HepG2 (cell line): ENCODE results near the gene MYLK. TPM values are rescaled to one million over a fixed set of nuclear protein-coding genes. Genes with fewer than 3 reads are reported as not detected.

Source experiments
- FOXP4 ChIP-seq: sonication (generic); formaldehyde crosslinking; IDR thresholded peaks from 2 replicates; pipeline ENCODE4 v1.4.0; 2020; ENCODE audit warnings: missing genetic modification reagents
- GATAD1 ChIP-seq: IDR thresholded peaks from 2 replicates; pipeline ENCODE4 v1.6.1; 2016; ENCODE audit warnings: missing genetic modification reagents, missing compliant biosample characterization
- GFI1 ChIP-seq: sonication (generic); formaldehyde crosslinking; IDR thresholded peaks from 2 replicates; pipeline ENCODE4 v1.5.0; 2020; ENCODE audit warnings: missing genetic modification reagents, mild to moderate bottlenecking, borderline replicate concordance
- PITX1 ChIP-seq: sonication (generic); formaldehyde crosslinking; IDR thresholded peaks from 2 replicates; pipeline ENCODE4 v1.5.1; 2020; ENCODE audit warnings: mild to moderate bottlenecking, missing genetic modification reagents
- RXRB ChIP-seq: IDR thresholded peaks from 2 replicates; pipeline ENCODE4 v1.6.1; 2016; ENCODE audit warnings: borderline replicate concordance, missing genetic modification reagents, missing compliant biosample characterization
- XBP1 ChIP-seq: sonication (generic); formaldehyde crosslinking; IDR thresholded peaks from 2 replicates; pipeline ENCODE4 v1.5.0; 2020; ENCODE audit warnings: missing genetic modification reagents
- ZKSCAN8 ChIP-seq: IDR thresholded peaks from 2 replicates; pipeline ENCODE4 v1.6.1; 2016; ENCODE audit warnings: borderline replicate concordance, missing genetic modification reagents, missing compliant biosample characterization
- ZNF225 ChIP-seq: sonication (generic); formaldehyde crosslinking; IDR thresholded peaks from 2 replicates; pipeline ENCODE4 v1.4.0; 2020; ENCODE audit warnings: mild to moderate bottlenecking, missing genetic modification reagents
- ZNF577 ChIP-seq: sonication (generic); formaldehyde crosslinking; IDR thresholded peaks from 2 replicates; pipeline ENCODE4 v1.4.0; 2020; ENCODE audit warnings: mild to moderate bottlenecking, low read depth, missing genetic modification reagents, borderline replicate concordance
- ZNF709 ChIP-seq: sonication (generic); formaldehyde crosslinking; IDR thresholded peaks from 2 replicates; pipeline ENCODE4 v1.5.0; 2020; ENCODE audit warnings: mild to moderate bottlenecking, missing genetic modification reagents
- ZNF83 ChIP-seq: sonication (generic); formaldehyde crosslinking; IDR thresholded peaks from 2 replicates; pipeline ENCODE4 v1.4.0; 2020; ENCODE audit warnings: missing genetic modification reagents, mild to moderate bottlenecking, borderline replicate concordance
- polyA plus RNA-seq, 8 experiments: library from polyadenylated mRNA; depleted of rRNA in 3 of 8; stranded (reverse) in 7 of 8; unstranded in 1 of 8; fragments of >200 nt; fragmentation: Illumina TruSeq in 4 of 8; extraction: Trizol in 4 of 8; gene quantifications; 2 replicates each; pipeline versions ENCODE4 v1.2.1 to v1.2.3, GENCODE V29; 2011 to 2016; ENCODE audit warnings: low read depth in 4 of 8, missing spikeins in 1 of 8, mixed read lengths in 1 of 8; ENCODE audit not compliant: insufficient read depth in 1 of 8
- total RNA-seq, 5 experiments: library from RNA; depleted of rRNA; stranded (reverse); fragments of >200 nt; fragmentation: Illumina TruSeq; extraction: Trizol; gene quantifications; 2 replicates each; pipeline ENCODE4 v1.2.3, GENCODE V29; 2016; ENCODE audit warnings: low read depth in 1 of 5
- TF ChIP-seq, protein P1 (sequence below), 2 experiments: sonication (generic) in 1 of 2; formaldehyde crosslinking in 1 of 2; IDR thresholded peaks; 2 replicates each; pipeline versions ENCODE4 v1.6.1 to v1.9.0; 2014 to 2022; ENCODE audit warnings: antibody characterized with exemption in 1 of 2, borderline replicate concordance in 1 of 2, inconsistent platforms in 1 of 2, low read depth in 1 of 2, missing genetic modification reagents in 1 of 2
- TF ChIP-seq, protein P2 (sequence below): sonication (generic); formaldehyde crosslinking; IDR thresholded peaks from 2 replicates; pipeline ENCODE4 v1.4.0; 2020; ENCODE audit warnings: missing genetic modification reagents, borderline replicate concordance
- TF ChIP-seq, protein P3 (sequence below): sonication (generic); formaldehyde crosslinking; IDR thresholded peaks from 2 replicates; pipeline ENCODE4 v1.8.1; 2023; ENCODE audit warnings: missing genetic modification reagents, inconsistent platforms, borderline replicate concordance
- TF ChIP-seq, protein P4 (sequence below): sonication (generic); formaldehyde crosslinking; IDR thresholded peaks from 2 replicates; pipeline ENCODE4 v1.4.0; 2020; ENCODE audit warnings: missing genetic modification reagents

Gene MYLK
- total and polyA plus RNA-seq, 2 of the 13 experiments (the other 11 are each of a cell fraction or from before 2014, with no cell fraction given) = 10.6 to 34.9 TPM

DNA sequence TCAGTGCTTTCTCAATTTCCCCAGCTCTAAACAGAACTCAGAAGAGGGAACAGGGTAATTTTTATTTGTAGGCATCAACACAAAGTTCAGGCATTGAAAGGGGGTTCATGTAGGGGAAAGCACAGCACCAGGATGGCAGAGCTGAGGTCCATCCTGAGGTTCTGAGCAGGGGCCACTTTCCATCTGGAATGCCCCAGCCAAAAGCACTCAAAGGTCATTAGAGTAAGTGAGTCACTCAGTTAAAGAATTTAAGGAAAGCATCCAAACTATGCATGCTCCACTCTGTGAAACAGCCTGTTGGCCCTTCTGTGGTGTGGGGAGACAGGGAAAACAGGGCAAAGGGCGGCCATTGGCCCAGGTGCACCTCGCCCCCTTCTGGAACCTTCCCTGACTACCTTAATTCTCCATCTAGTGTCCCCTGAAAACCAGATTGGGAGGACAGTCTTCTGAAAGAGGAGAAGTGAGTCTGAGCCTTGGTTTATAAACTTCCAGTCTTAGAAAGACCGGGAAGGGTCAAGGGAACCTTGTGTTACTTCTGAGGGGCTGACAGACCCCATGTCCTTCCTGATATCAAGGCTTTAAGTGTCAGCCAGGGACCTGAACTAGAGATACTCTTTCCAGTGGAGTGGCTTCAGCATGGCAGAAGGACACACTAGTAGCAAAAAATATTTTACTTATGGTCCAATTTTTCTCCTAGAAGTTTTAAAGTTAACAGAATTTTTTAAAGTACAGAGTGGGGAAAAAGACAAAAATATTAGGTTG lies 133.3 kb downstream of the MYLK start (continued):
- TF ChIP-seq PITX1 (CRISPR knock-in tag) (peak; percentile 65; the same call in 1 of the 2 replicates), RXRB (CRISPR knock-in tag) (peak; percentile 97), ZNF577 (no peak), XBP1 (CRISPR knock-in tag) (no peak), GATAD1 (CRISPR knock-in tag) (no peak), FOXP4 (peak; percentile 78), ZNF83 (CRISPR knock-in tag) (no peak), ZKSCAN8 (CRISPR knock-in tag) (peak; percentile 54; the same call in 1 of the 2 replicates), ZNF225 (CRISPR knock-in tag) (no peak), GFI1 (CRISPR knock-in tag) (no peak; the same call in 1 of the 2 replicates), ZNF709 (no peak)
- TF ChIP-seq, protein P1, sequence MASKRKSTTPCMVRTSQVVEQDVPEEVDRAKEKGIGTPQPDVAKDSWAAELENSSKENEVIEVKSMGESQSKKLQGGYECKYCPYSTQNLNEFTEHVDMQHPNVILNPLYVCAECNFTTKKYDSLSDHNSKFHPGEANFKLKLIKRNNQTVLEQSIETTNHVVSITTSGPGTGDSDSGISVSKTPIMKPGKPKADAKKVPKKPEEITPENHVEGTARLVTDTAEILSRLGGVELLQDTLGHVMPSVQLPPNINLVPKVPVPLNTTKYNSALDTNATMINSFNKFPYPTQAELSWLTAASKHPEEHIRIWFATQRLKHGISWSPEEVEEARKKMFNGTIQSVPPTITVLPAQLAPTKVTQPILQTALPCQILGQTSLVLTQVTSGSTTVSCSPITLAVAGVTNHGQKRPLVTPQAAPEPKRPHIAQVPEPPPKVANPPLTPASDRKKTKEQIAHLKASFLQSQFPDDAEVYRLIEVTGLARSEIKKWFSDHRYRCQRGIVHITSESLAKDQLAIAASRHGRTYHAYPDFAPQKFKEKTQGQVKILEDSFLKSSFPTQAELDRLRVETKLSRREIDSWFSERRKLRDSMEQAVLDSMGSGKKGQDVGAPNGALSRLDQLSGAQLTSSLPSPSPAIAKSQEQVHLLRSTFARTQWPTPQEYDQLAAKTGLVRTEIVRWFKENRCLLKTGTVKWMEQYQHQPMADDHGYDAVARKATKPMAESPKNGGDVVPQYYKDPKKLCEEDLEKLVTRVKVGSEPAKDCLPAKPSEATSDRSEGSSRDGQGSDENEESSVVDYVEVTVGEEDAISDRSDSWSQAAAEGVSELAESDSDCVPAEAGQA (IDR thresholded peaks at IDR 0.05; ENCODE audit: low read depth) = no peak
- TF ChIP-seq, protein P1 (CRISPR knock-in tag; IDR thresholded peaks at IDR 0.05; ENCODE audit: borderline replicate concordance) = no peak
- TF ChIP-seq, protein P2, sequence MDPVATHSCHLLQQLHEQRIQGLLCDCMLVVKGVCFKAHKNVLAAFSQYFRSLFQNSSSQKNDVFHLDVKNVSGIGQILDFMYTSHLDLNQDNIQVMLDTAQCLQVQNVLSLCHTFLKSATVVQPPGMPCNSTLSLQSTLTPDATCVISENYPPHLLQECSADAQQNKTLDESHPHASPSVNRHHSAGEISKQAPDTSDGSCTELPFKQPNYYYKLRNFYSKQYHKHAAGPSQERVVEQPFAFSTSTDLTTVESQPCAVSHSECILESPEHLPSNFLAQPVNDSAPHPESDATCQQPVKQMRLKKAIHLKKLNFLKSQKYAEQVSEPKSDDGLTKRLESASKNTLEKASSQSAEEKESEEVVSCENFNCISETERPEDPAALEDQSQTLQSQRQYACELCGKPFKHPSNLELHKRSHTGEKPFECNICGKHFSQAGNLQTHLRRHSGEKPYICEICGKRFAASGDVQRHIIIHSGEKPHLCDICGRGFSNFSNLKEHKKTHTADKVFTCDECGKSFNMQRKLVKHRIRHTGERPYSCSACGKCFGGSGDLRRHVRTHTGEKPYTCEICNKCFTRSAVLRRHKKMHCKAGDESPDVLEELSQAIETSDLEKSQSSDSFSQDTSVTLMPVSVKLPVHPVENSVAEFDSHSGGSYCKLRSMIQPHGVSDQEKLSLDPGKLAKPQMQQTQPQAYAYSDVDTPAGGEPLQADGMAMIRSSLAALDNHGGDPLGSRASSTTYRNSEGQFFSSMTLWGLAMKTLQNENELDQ (CRISPR knock-in tag) = no peak
- TF ChIP-seq, protein P3, sequence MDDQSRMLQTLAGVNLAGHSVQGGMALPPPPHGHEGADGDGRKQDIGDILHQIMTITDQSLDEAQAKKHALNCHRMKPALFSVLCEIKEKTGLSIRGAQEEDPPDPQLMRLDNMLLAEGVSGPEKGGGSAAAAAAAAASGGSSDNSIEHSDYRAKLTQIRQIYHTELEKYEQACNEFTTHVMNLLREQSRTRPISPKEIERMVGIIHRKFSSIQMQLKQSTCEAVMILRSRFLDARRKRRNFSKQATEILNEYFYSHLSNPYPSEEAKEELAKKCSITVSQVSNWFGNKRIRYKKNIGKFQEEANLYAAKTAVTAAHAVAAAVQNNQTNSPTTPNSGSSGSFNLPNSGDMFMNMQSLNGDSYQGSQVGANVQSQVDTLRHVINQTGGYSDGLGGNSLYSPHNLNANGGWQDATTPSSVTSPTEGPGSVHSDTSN = no peak
- TF ChIP-seq, protein P4, sequence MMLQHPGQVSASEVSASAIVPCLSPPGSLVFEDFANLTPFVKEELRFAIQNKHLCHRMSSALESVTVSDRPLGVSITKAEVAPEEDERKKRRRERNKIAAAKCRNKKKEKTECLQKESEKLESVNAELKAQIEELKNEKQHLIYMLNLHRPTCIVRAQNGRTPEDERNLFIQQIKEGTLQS (CRISPR knock-in tag) = peak; percentile 90
